Endothelial cell of umbilical vein (primary cell): ENCODE data around the gene ATP5PO. TPM values are rescaled to one million over a fixed set of nuclear protein-coding genes. Genes with fewer than 3 reads are reported as not detected.

Source experiments
- BruUV-seq: library from RNA; stranded (reverse); fragments of 400-500 nt; replicated peaks from 2 replicates; lab custom pipeline; 2021; lab: Mats Ljungman, UMichigan
- CTCF ChIA-PET: fragments of 300-600, 350-600 bp; sonication (Branson Sonifier 250); formaldehyde crosslinking; loops from one replicate; lab custom pipeline; 2021; ENCODE audit warnings: antibody characterized with exemption, inconsistent platforms; lab: Charles Lee
- POLR2A ChIA-PET: fragments of 300-600, 350-600 bp; sonication (Branson Sonifier 250); formaldehyde crosslinking; loops from one replicate; lab custom pipeline; 2021; ENCODE audit warnings: antibody characterized with exemption, inconsistent platforms; lab: Charles Lee
- DNase-seq: peaks from one replicate; pipeline ENCODE4 v3.0.0-alpha.2; 2011; ENCODE audit warnings: low read depth, low spot score
- FAIRE-seq: peaks from 2 replicates; lab custom pipeline; 2011; peaks lifted over from hg19 to GRCh38; lab: Jason Lieb, UNC
- H2AFZ ChIP-seq: 2 replicates; pipeline ENCODE4 v1.6.0; 2012; ENCODE audit warnings: low read depth, low read length, control low read depth, inconsistent platforms
- H3K27ac ChIP-seq: 2 replicates; pipeline ENCODE4 v1.5.1; 2011; ENCODE audit warnings: low read depth, mild to moderate bottlenecking, control low read depth, low read length, moderate library complexity; ENCODE audit not compliant: insufficient read depth
- H3K27me3 ChIP-seq, 2 experiments: 2 replicates each; pipeline versions ENCODE4 v1.6.0 to v1.6.1; 2011; ENCODE audit warnings: low read length in 2 of 2, mixed read lengths in 1 of 2; ENCODE audit not compliant: control insufficient read depth in 2 of 2, insufficient read depth in 2 of 2
- H3K36me3 ChIP-seq, 2 experiments: 2 replicates in 1 of 2; 3 replicates in 1 of 2; pipeline ENCODE4 v1.5.1; 2011; ENCODE audit warnings: low read length in 2 of 2, mild to moderate bottlenecking in 1 of 2, moderate library complexity in 1 of 2; ENCODE audit not compliant: control insufficient read depth in 2 of 2, insufficient read depth in 2 of 2; ENCODE audit errors: extremely low read depth in 1 of 2
- H3K4me1 ChIP-seq: 3 replicates; pipeline ENCODE4 v1.5.1; 2011; ENCODE audit warnings: mild to moderate bottlenecking, low read length; ENCODE audit not compliant: control insufficient read depth, insufficient read depth; ENCODE audit errors: extremely low read depth
- H3K4me2 ChIP-seq: 2 replicates; pipeline ENCODE4 v1.6.1; 2011; ENCODE audit warnings: low read length, control low read depth, mixed read lengths; ENCODE audit not compliant: insufficient read depth
- H3K4me3 ChIP-seq, 3 experiments: fragments of 200-600 bp in 1 of 3; sonication (generic), shearing (Covaris generic) in 1 of 3; replicated peaks in 1 of 3; 2 replicates each; pipeline ENCODE4 v1.5.1; 2011 to 2016; ENCODE audit warnings: control low read depth in 3 of 3, low read length in 3 of 3, mild to moderate bottlenecking in 2 of 3, inconsistent platforms in 1 of 3, low read depth in 1 of 3, moderate library complexity in 1 of 3; ENCODE audit not compliant: insufficient read depth in 1 of 3
- H3K79me2 ChIP-seq: 2 replicates; pipeline ENCODE4 v1.6.0; 2012; ENCODE audit warnings: low read length, inconsistent platforms; ENCODE audit not compliant: control insufficient read depth, insufficient read depth
- H3K9ac ChIP-seq: replicated peaks from 2 replicates; pipeline ENCODE3; 2011; ENCODE audit warnings: low read length, control low read depth; ENCODE audit not compliant: insufficient read depth; ENCODE audit errors: extremely low read depth
- H3K9me1 ChIP-seq: replicated peaks from 3 replicates; pipeline ENCODE4 v1.6.0; 2011; ENCODE audit warnings: mild to moderate bottlenecking, low read length; ENCODE audit not compliant: control insufficient read depth, insufficient read depth; ENCODE audit errors: extremely low read depth
- H3K9me3 ChIP-seq: replicated peaks from 2 replicates; pipeline ENCODE4 v1.5.1; 2012; ENCODE audit warnings: low read length, inconsistent platforms; ENCODE audit not compliant: control insufficient read depth, insufficient read depth
- H4K20me1 ChIP-seq: replicated peaks from 2 replicates; pipeline ENCODE3; 2011; ENCODE audit warnings: mild to moderate bottlenecking, low read length; ENCODE audit not compliant: control insufficient read depth, insufficient read depth; ENCODE audit errors: extremely low read depth
- EZH2 ChIP-seq: IDR thresholded peaks from 2 replicates; pipeline ENCODE4 v1.6.1; 2012; ENCODE audit warnings: borderline replicate concordance, low read depth, mild to moderate bottlenecking, moderate library complexity, low read length, inconsistent platforms; ENCODE audit not compliant: severe bottlenecking
- FOS ChIP-seq: IDR thresholded peaks from 2 replicates; pipeline ENCODE4 v1.6.1; 2011; ENCODE audit warnings: mild to moderate bottlenecking, low read length, moderate library complexity, borderline replicate concordance; ENCODE audit not compliant: insufficient read depth
- GATA2 ChIP-seq: IDR thresholded peaks from 2 replicates; pipeline ENCODE4 v1.7.0; 2011; ENCODE audit warnings: low read depth, mild to moderate bottlenecking, moderate library complexity, mixed read lengths, low read length; ENCODE audit not compliant: insufficient read length, insufficient read depth
- JUN ChIP-seq: IDR thresholded peaks from 2 replicates; pipeline ENCODE4 v1.6.1; 2011; ENCODE audit warnings: borderline replicate concordance, low read depth; ENCODE audit not compliant: insufficient read length, insufficient read depth
- MYC ChIP-seq: IDR thresholded peaks from one replicate; pipeline ENCODE4 v1.6.1; 2011; ENCODE audit warnings: mild to moderate bottlenecking, low read depth, low read length
- POLR2A ChIP-seq: IDR thresholded peaks from 2 replicates; pipeline ENCODE4 v1.6.1; 2012; ENCODE audit warnings: low read depth, mild to moderate bottlenecking, control low read depth, low read length
- POLR2AphosphoS5 ChIP-seq: IDR thresholded peaks from 2 replicates; pipeline ENCODE4 v1.6.1; 2012; ENCODE audit warnings: low read depth, mild to moderate bottlenecking, control low read depth, low read length, moderate library complexity; ENCODE audit not compliant: insufficient read depth
- dilution Hi-C: fragments of 300-500 bp; cut with MboI; formaldehyde crosslinking; loops from one replicate; pipeline ENCODE4 v1.15.0; 2019; ENCODE audit warnings: low sequenced_read_pairs; ENCODE audit not compliant: extremely low pct_ligation_motif_present
- intact Hi-C: fragments of 100-400 bp; cut with micrococcal nuclease; formaldehyde crosslinking; loops from one replicate; pipeline ENCODE4 v1.10.0; 2022
- polyA plus RNA-seq, 4 experiments: library from polyadenylated mRNA; depleted of rRNA in 3 of 4; stranded (reverse) in 3 of 4; unstranded in 1 of 4; fragments of >200 nt; gene quantifications; 2 replicates each; pipeline versions ENCODE4 v1.2.1 to v1.2.3, GENCODE V29; 2011 to 2012; ENCODE audit warnings: missing spikeins in 1 of 4
- total RNA-seq: library from RNA; stranded (reverse); gene quantifications from 2 replicates; pipeline ENCODE4 v1.2.3, GENCODE V29; 2021
- TF ChIP-seq, protein P1 (sequence below), 2 donors: IDR thresholded peaks; 1 replicate in 1 of 2; 2 replicates in 1 of 2; pipeline ENCODE4 v1.5.1; 2011; ENCODE audit warnings: low read length in 2 of 2, mild to moderate bottlenecking in 2 of 2, moderate library complexity in 2 of 2, control low read depth in 1 of 2, inconsistent platforms in 1 of 2, low read depth in 1 of 2; ENCODE audit not compliant: insufficient read depth in 1 of 2; ENCODE audit errors: extremely low read depth in 1 of 2
- TF ChIP-seq, protein P2 (sequence below): IDR thresholded peaks from 2 replicates; pipeline ENCODE4 v1.6.1; 2011; ENCODE audit not compliant: insufficient read depth, insufficient read length

Gene ATP5PO
- total and polyA plus RNA-seq, 2 donors (not counting 3 experiments of a cell fraction or from before 2014, with no cell fraction given) = 187 to 207 TPM

GRCh38 chr21:33932731-33933130, 17.1 kb upstream of the ATP5PO start:
- no TSS peak for BruUV-seq
- no peaks in the 10 kb centered on the region for H3K9me1 ChIP-seq
- dilution Hi-C loops = no loop called here
- POLR2A ChIA-PET = no interaction called here
- CTCF ChIA-PET = interaction anchor here (1.0 to 4.1 kb wide), 4 partner anchors 9 to 416 kb away, joined by 3 to 21 read pairs (median 4); no protein-coding TSS in a partner anchor
- no peaks in the 10 kb centered on the region for H3K79me2 ChIP-seq
- H3K9me3 ChIP-seq = no peaks in the 10 kb centered on the region
- H3K4me1 ChIP-seq = peaks cover 4% of the 10 kb centered on the region
- no peaks in the 10 kb centered on the region for H3K36me3 ChIP-seq
- no peaks in the 10 kb centered on the region for H3K27me3 ChIP-seq
- peak overlapping the region; percentile 79 for H3K4me2 ChIP-seq
- FAIRE-seq (no peak), DNase-seq (no peak)
- H2AFZ ChIP-seq = no peak overlapping the region
- no peaks in the 10 kb centered on the region for H4K20me1 ChIP-seq
- no peak overlapping the region for H3K9ac ChIP-seq
- H3K4me3 ChIP-seq = no peak overlapping the region
- intact Hi-C loops = no loop called here
- H3K27ac ChIP-seq = no peak overlapping the region
- no peak for TF ChIP-seq JUN
- no peak for TF ChIP-seq EZH2
- TF ChIP-seq FOS = no peak
- no peak for TF ChIP-seq POLR2AphosphoS5
- no peak for TF ChIP-seq MYC
- TF ChIP-seq, protein P1, sequence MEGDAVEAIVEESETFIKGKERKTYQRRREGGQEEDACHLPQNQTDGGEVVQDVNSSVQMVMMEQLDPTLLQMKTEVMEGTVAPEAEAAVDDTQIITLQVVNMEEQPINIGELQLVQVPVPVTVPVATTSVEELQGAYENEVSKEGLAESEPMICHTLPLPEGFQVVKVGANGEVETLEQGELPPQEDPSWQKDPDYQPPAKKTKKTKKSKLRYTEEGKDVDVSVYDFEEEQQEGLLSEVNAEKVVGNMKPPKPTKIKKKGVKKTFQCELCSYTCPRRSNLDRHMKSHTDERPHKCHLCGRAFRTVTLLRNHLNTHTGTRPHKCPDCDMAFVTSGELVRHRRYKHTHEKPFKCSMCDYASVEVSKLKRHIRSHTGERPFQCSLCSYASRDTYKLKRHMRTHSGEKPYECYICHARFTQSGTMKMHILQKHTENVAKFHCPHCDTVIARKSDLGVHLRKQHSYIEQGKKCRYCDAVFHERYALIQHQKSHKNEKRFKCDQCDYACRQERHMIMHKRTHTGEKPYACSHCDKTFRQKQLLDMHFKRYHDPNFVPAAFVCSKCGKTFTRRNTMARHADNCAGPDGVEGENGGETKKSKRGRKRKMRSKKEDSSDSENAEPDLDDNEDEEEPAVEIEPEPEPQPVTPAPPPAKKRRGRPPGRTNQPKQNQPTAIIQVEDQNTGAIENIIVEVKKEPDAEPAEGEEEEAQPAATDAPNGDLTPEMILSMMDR (IDR thresholded peaks at IDR 0.05; ENCODE audit: extremely low read depth in 1 of 2, insufficient read depth in 1 of 2, low read depth in 1 of 2, low read length in 2 of 2) = no peak
- no peak for TF ChIP-seq POLR2A
- no peak for TF ChIP-seq GATA2
- TF ChIP-seq, protein P2, sequence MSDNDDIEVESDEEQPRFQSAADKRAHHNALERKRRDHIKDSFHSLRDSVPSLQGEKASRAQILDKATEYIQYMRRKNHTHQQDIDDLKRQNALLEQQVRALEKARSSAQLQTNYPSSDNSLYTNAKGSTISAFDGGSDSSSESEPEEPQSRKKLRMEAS = no peak
